UCSD-AML1 (cell line): ENCODE results near the gene APOF.
"Not testable (repeated sequence)": the region's sequence is repeated elsewhere in the genome, so short reads cannot be mapped to it uniquely, and the experiment has no call there.

Experiments used
- DNase-seq: peaks from one replicate; lab custom pipeline; 2025; ENCODE audit not compliant: unreplicated experiment; lab: John Stamatoyannopoulos, UW

Gene APOF

DNA sequence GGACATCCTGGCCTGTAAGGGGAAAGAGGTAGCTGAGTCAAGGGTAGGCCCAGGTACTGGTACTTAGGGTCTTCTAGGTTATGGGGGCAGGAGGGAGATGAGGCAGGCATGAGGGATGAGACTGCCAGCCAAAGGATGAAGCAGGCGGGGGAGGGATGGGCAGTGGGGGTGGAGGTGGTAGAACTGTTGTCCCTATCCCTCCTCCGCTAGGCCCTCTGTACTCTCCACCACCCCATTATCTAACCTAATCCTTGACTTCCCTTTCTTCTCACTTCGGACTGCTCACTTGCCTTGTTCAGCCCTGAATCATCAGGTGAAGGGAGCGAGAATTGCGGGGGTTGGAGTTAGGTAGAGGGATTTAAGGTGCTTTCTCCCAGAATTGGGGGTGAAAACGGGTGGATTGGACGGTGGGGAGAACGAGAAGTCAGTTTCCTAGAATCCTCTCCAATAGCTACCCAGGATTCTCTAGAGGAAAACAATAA lies 29.4 kb downstream of the APOF start:
- no peak for DNase-seq

DNA sequence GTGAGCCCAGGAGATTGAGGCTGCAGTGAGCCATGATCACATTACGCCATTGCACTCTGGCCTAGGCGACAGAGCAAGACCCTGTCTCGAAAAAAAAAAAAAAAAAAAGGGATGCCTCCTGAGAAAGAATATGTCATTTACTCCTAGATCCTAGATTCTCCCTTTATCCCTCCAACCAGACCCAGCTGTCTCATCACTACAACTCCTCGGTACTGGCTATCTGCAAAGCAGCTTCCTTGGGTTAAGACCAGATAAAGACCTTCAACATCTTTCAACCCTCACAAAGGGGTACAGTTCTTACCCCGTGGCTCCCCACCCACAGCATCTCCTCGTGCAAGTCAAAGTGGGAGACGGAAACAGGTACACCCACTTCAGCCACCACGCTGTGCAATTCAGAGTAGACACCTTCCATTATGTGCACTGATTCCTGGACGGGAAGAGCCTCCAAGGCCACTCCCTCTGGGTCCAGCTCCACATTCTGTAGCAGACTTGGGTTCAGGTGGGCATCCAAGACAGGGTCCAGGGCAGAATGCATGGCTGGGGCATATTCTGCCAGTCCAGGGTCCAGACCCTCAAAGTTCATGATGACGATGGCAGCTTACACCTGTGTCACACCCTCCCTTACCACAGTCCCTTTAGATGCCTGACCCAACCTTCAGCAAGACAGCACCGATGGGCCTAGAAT lies 30.0 kb downstream of the APOF start:
- no peak for DNase-seq

DNA sequence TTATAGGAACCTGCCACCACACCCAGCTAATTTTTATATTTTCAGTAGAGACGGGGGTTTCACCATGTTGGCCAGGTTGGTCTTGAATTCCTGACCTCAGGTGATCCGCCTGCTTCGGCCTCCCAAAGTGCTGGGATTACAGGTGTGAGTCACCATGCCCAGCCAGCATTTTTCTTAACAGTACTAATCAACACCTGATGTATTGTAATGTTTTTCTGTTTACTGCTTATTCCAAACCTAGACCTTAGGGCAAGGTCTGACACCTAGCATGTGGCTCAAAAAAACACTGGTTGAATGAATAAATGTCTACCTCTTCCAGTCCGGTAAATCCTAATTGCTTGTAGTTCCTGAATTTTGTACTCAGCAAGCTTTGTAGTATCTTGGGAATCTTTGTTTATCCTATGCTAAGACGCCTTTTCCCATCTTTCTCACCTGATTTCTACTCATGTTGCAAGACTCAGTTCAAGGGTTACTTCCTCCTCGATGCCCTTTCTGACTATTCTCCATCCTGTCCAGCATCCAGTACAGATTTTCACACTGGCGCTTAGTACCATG lies 31.6 kb downstream of the APOF start:
- no peak for DNase-seq

DNA sequence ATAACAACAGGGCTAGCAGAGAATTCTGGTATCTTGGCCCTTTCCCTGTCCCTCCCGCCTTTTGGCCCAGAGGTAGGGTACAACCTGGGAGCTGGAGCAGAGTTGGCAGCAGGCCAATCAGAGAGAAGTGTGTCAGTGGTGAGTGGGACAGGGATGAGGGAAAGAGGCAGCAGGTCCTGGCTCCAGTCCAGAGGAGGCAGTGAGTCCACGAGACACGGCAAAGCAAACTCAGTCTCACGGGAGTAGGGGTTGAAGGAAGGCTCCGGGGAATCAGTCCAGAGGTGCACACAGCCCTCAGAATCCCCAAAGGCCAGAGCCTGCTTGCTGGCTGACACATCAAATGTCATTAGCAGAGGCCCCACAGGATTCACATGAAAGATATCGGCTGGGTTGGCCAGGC lies 36.1 kb downstream of the APOF start:
- no peak for DNase-seq

DNA sequence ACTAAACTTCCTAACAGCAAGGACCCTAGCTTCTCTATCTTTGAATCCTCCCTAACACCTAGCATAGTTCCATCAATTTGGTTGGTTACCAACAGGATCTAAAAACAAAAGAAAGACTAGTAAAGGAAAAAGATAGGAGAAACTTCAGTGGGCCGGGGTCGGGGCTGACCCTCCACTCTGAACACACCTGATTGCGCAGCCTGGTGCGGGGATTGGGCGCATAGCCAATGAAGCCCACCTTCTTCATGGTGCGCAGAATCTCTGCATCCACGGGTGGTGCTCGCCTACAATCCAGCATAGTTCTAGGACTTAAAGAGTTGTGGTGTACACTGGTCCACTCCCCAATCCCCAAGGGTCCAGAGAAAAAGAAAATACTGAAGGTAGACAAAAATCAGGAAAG lies 36.5 kb downstream of the APOF start:
- DNase-seq, result no peak

DNA sequence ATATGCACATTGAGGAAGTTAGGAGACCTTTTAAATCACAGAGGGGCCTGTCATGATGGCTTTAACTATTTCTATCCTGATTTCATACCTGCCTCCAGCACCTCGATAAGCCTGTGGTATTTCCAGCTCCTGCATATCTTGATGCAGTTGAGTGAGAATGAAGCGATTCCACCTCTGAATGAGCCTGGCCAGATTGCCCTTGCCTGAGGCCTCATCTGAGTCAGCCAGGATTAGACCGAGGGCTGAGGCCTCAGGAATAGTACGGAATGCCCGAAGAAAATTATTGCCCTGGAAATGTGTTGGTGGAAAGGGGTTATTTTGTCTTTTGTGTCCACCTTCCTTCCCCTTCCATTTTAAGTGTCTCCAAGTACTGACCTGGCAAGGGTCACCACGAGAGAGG lies 38.5 kb downstream of the APOF start:
- no peak for DNase-seq

DNA sequence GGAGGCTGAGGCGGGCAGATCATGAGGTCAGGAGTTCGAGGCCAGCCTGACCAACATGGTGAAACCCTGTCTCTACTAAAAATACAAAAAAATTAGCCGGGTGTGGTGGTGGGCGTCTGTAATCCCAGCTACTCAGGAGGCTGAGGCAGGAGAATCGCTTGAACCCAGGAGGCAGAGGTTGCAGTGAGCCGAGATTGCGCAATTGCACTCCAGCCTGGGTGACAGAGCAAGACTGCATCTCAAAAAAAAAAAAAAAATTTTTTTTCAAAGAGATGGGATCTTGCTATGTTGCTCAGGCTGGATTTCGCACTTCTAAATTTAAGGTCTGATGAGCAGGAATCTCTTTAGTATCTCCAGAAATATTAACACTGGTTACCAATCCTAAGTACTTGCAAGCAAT lies 41.0 kb downstream of the APOF start:
- not testable (repeated sequence) for DNase-seq

DNA sequence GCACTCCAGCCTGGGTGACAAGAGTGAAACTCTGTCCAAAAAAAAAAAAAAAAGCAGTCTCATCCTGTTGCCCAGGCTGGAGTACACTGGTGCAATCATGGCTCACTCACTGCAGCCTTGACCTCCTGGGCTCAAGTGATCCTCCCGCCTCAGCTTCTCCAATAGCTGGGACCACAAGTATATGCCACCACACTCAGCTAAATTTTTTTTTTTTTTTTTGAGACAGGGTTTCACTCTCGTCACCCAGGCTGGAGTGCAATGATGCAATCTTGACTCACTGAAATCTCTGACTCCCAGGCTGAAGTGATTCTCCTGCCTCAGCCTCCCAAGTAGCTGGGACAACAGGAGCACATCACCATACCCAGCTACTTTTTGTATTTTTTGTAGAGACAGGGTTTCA lies 41.6 kb downstream of the APOF start:
- DNase-seq, result no peak

DNA sequence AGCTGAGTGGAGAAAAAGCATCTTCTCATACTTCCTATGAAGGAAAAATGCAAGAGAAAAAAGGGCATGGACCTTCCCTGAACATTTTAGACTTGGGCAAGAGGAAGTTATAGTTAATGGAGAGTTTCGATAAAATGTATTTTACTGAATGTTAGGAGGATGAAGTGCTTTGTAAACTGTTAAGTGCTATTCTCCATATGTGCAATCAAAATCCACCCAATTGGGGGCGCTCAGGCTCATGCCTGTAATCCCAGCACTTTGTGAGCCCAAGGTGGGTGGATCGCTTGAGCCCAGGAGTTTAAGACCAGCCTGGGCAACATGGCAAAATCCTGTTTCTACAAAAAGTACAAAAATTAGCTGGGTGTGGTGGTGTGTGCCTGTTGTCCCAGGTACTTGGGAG lies 45.0 kb downstream of the APOF start:
- DNase-seq, result no peak

DNA sequence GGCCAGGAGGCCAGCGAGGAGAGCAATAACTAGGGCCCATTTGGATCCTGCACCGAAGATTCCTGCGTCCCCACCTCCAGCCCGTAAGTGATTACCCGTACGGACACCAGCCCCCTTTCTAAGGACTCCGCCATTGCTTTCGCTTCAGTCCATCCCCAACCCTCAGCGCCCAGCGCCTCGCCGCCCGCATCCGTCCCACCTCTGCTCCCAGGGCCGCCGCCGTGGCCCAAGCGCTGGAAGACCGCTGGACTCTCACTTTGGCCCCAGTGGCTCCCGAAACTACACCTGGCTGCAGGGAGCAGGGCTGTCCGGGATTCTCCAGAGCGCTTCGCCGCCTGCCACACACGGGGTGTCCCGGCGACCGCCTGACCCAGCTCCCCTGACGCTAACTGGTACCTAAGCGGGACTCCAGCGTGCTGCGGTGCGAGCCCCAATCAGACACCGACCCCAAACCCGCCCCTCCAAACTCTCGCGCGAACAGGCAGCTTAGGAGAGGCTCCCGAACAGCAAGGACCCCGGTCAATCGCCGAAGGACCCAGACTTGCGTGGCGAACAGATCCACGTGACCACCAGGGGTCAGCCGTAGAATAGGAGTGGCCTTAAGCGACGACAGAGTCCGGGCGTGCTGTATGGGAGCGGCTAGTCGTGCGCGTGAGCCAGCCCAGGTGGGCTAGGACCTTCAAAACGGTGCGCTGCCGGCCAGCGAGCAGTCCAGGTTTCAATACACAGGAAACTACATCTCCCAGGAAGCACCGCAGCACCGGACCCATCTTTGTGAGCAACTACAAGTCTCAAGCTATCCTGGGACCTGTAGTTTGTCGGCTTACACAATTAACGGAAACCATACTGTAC lies 46.8 kb downstream of the APOF start, which contains the start of gene CNPY2:
Gene CNPY2 (minus strand): TSS at position 367 of the 852 bp plus-strand sequence. CDS start 771 bp downstream, outside the sequence.
- DNase-seq, result peak; percentile 93

DNA sequence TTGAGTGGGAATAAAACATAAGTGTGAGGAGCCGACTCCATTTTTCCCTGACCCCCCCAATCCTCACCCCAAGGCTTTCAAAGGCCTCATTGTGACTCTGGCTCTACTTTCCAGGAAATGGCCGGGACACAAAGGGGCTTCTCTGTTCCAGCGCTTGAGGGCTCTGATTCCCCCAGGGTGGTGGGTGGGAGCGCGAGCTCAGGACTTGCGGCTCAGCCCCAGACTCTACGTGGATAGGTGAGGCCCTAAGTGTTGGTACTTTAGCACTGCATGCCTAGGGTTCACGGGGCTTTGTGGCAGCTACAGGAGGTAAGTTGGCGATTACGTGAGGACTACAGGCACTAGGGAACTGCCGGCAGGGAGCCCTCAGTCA lies 47.4 kb downstream of the APOF start:
- DNase-seq, result peak; percentile 55

DNA sequence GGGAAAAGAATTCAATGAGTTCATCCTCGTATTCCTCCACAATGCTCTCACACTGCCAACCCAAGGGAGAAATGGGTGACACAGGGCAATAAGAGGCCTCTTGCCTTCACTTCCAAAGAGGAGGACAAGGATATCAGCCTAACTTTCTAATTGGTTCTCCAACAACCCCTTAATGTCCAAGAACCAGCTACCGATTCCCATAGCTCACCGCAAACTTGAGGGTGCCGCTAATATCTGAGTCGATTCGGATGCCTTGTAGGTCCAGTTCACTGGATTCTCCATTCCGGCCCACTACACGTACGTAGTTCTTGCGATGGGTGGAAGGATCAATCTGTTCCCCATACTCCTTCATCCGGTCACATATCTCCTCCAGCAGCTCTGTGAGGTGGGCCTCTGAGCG lies 51.7 kb downstream of the APOF start:
- no peak for DNase-seq
